Mononuclear cell (primary cell): ENCODE results near the gene ATP8B4. TPM values are rescaled to one million over a fixed set of nuclear protein-coding genes. Genes with fewer than 3 reads are reported as not detected.
"Not testable (repeated sequence)": the region's sequence is repeated elsewhere in the genome, so short reads cannot be mapped to it uniquely, and the experiment has no call there.

ENCODE experiments used
- H3K27me3 ChIP-seq: 2 replicates; pipeline ENCODE4 v1.6.0; 2011; ENCODE audit warnings: low read length, control low read depth; ENCODE audit not compliant: insufficient read depth
- H3K4me1 ChIP-seq: 2 replicates; pipeline ENCODE4 v1.5.1; 2011; ENCODE audit warnings: mild to moderate bottlenecking, low read length, control low read depth; ENCODE audit not compliant: insufficient read depth
- H3K4me3 ChIP-seq: 2 replicates; pipeline ENCODE4 v1.5.1; 2011; ENCODE audit warnings: mild to moderate bottlenecking, low read length, moderate library complexity
- H3K9me3 ChIP-seq: 2 replicates; pipeline ENCODE4 v1.5.1; 2011; ENCODE audit warnings: low read depth, mild to moderate bottlenecking, control low read depth, low read length
- total RNA-seq: library from RNA; depleted of rRNA; stranded (reverse); fragments of >200 nt; gene quantifications from one replicate; pipeline ENCODE4 v1.2.3, GENCODE V29; 2012

Gene ATP8B4
- total RNA-seq, 1 donor = 8.2 TPM

DNA sequence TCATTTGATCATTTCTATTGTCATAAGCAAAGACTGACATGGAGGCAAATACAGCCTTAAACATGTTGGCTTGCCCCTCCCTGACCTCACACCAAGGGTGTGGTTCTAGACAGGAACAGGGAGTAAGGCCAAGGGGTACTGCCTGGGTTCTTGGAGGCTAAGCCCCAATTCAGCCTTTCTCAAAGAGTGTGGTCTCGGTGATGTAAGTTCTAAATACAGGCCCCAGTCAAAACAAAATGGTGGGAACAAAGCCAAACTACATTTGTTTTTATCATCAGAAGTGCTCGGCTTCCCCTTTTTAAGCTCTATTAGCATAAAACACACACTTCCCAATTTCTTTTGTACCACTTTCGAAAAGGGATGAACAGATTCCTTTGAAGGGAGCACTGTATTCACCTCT, 129.5 kb downstream of the ATP8B4 start:
- Histone ChIP-seq H3K4me3 (no peak overlapping the region), H3K4me1 (peaks cover 28% of the 10 kb centered on the region), H3K27me3 (no peaks in the 10 kb centered on the region), H3K9me3 (no peaks in the 10 kb centered on the region)

DNA sequence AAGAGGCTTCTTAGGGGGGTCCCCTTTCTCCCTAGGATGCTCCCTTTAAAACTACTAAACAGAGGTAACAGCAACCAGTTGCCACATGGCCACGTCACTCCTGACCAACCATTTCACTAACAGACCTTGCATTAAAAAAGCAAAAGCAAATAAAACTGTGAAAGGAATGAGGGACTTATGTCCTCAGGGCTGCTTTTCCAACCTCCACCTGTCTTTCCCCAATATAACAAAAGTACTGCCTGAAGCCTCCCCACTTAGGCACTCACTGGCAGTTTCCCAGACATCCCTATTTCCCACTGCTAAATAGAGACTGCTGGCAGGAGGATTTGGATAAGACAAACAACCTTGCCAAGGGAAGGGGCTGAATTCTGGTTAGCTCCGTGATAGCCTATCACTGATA, 130.3 kb downstream of the ATP8B4 start:
- no peaks in the 10 kb centered on the region for H3K27me3 ChIP-seq

DNA sequence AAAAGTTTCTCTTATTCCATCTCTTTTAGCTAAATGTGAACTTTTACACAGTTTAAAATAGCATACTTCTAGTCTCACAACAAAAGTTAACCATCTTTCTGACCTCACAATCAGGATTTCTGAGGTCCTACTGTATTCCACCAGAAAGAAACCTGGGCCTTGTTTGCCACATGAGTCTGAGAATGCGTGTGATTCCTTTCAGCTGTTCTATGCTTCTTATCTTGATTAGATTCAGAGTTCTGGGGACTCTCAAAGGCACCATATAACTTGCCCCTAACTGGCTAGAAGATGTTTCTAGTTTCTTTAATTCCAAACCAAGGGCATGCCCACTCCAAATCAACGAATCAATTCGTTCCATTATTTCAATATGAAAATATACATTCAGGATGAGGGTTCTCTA, 131.1 kb downstream of the ATP8B4 start:
- Histone ChIP-seq H3K4me3 (no peak overlapping the region), H3K27me3 (no peaks in the 10 kb centered on the region)

More for the DNA sequence above, 130.3 kb downstream of the ATP8B4 start:
- Histone ChIP-seq H3K4me3 (no peak overlapping the region), H3K4me1 (peaks cover 28% of the 10 kb centered on the region), H3K9me3 (no peaks in the 10 kb centered on the region)

DNA sequence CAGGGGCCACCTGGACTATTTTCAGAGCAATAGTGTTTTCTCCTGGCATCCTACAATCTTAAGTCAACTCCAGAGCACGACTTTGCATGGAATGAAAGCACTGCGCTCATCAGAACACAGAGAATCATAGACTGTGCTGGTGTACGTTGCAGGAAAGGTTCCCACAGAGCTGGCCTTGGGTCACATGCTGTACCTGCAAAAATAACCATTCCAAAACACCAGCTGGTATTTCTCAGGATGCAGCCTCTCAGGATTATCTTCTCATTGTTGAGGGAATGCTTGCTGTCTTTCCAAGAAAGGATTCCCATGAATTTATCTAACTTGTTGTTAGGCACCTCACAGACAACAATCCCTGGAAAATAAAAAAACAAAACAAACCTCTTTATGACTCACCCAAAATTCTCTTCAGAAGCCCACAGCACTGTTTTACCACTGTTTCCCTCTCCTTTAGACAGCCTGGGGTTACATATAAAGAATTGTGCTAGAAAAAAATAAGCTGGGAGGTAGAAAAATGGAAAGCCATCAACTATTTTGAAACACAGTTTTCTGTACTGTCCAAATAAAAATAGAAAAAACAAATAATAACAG, 131.7 kb downstream of the ATP8B4 start:
- Histone ChIP-seq H3K4me1 (peaks cover 28% of the 10 kb centered on the region), H3K9me3 (no peaks in the 10 kb centered on the region), H3K4me3 (no peak overlapping the region), H3K27me3 (no peaks in the 10 kb centered on the region)

More for the DNA sequence above, 131.1 kb downstream of the ATP8B4 start:
- Histone ChIP-seq H3K4me1 (peaks cover 28% of the 10 kb centered on the region), H3K9me3 (no peaks in the 10 kb centered on the region)

DNA sequence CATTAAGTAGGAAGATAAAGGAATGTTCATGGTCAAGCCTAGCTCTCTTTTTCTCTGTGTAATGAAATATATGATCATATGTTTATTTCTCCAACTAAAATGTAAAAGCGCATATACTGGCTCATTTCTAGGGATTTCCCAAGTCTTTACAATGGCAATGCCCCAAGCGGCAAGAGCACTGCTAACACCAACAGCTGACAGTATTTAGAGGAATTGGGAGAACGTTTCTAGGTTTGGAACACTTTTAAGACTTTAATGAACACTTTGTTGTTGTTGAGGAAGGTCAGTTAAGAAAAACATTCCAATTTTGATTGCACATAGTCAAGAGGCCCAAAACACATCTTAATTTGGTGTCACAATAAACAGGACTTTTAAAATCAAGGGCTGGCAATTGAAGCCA, 132.7 kb downstream of the ATP8B4 start:
- Histone ChIP-seq H3K27me3 (no peaks in the 10 kb centered on the region), H3K4me1 (peaks cover 28% of the 10 kb centered on the region), H3K4me3 (no peak overlapping the region), H3K9me3 (no peaks in the 10 kb centered on the region)

DNA sequence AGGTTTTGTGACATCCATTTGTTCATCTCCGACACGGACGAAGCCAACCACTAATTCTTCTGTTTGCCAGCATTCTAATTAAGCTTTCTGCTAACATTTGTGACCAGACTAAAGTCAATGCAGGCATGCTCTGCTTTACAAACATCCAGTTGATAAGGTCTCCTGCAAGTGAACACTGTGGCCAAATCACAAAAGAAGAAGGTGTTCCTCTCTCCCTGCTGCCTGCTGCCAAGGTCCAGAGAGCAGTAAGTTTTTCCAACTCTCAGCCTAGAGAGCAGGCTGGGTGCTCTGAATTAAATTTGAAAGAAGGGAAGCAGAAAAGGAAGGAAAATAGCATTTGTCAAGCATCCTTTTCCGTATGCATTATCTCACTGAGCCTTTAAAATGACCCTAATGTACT, 133.6 kb downstream of the ATP8B4 start:
- H3K9me3 ChIP-seq = no peaks in the 10 kb centered on the region
- no peak overlapping the region for H3K4me3 ChIP-seq
- H3K4me1 ChIP-seq = peaks cover 28% of the 10 kb centered on the region
- H3K27me3 ChIP-seq = no peaks in the 10 kb centered on the region

DNA sequence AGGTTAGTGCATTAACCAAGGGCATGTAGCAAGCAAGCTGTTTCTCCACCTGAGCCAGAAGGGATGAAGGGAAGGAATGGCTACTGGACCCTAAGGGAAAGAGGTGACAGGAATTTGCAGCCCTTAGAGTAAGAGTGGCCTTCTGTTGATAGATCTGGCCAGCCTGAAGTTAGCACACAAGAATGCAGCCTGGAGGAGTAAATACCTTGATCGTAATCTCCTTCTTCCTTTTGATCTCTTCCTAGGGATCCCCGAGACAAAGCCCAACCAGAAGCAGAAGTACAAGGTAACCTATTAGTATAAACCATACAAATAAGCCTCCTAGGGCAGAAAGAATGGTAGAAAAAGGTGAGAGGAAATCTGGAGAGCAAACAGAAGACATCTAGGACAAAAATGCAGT, 134.6 kb downstream of the ATP8B4 start:
- H3K9me3 ChIP-seq = no peaks in the 10 kb centered on the region
- no peaks in the 10 kb centered on the region for H3K27me3 ChIP-seq
- H3K4me3 ChIP-seq = no peak overlapping the region
- peaks cover 20% of the 10 kb centered on the region for H3K4me1 ChIP-seq

DNA sequence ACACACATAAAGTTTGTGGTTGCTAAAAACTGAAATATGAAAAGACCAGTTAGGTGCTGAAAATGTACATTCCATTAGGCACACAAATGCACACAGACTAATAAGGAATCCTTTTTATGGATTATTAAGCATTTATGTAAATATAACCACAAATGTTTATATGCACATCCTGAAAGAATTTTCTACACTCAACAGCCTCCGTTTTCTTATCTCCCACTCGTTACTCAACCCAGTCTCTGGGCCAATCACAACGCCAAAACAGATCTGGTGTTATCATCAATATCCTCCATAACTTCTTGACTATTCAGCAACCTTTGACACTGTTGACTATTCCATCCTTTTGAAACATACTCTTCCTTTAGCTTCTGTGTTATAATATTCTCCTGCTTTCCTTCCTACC, 136.4 kb downstream of the ATP8B4 start:
- Histone ChIP-seq H3K4me1 (peaks cover 12% of the 10 kb centered on the region), H3K4me3 (no peak overlapping the region), H3K27me3 (no peaks in the 10 kb centered on the region), H3K9me3 (no peaks in the 10 kb centered on the region)

DNA sequence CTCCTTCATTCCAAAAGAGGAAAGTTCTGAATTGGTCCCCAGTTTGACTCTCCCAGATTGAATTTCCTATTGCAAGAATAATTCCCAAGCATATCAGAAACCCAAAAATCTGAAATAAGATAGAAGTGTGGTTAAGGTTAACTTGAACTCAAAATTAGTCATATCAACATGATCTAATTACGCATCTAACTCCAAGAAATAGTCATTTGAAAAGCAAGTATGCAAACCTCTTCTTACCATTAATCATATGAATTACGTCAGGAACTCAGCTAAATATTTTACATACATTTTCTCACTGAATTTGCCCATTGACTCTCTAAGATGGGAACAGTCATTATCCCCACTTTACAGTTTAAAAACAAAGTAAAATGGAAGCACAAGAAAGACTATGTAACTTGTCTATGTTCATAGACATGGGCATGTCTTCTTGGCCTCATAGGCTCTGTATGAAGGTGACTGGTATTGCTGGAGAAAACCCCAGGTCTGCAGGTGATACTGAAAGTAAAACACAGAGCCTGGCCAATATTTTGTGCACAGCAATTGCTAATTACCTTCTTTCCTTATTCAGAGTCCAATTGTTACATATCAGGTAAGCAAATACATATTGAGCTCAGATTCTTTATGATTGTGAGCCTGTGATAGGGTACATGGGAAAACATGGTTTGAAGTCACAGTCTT, 139.2 kb downstream of the ATP8B4 start:
- Histone ChIP-seq H3K27me3 (no peaks in the 10 kb centered on the region), H3K4me1 (no peaks in the 10 kb centered on the region), H3K4me3 (no peak overlapping the region), H3K9me3 (no peaks in the 10 kb centered on the region)

DNA sequence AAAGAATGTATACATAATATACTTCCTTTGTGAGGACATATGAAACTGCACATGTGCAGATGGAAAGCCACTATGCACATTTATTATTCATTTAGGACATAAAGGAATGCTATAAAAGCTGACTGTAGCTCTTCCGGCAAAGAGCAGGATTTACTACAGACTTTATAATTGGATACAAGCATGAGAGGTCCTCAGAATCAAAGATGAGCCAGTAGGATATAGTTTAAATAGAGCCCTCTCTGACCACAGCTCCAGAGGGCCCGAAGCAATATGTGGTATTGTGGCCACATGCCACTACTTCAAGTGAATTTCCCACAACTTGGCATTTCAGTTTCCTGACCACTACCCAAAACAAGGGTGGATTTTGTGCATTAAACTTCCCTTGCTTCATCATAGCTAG, 140.9 kb downstream of the ATP8B4 start:
- H3K4me3 ChIP-seq = no peak overlapping the region
- H3K27me3 ChIP-seq = no peaks in the 10 kb centered on the region
- peaks cover 7% of the 10 kb centered on the region for H3K4me1 ChIP-seq
- H3K9me3 ChIP-seq = no peaks in the 10 kb centered on the region

DNA sequence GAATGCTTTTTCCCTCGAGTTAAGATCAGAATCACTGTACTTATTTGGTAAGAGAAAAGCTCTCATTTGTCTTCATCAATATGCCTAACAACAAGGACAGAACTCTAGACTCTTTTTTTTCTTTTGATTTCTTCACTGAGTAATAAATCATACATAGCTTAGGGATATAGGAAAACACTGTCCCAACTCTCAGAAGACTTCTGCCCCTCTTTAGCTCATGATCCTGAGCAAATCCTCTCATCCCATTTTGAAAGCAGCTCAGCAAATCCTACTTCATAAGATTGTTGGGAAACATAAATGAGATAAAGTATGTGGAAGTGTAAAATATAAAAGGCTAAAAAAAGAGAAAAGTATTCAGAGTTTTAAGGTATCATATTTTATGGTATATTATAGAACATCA, 141.7 kb downstream of the ATP8B4 start:
- Histone ChIP-seq H3K9me3 (no peaks in the 10 kb centered on the region), H3K27me3 (no peaks in the 10 kb centered on the region), H3K4me3 (no peak overlapping the region), H3K4me1 (peaks cover 10% of the 10 kb centered on the region)

DNA sequence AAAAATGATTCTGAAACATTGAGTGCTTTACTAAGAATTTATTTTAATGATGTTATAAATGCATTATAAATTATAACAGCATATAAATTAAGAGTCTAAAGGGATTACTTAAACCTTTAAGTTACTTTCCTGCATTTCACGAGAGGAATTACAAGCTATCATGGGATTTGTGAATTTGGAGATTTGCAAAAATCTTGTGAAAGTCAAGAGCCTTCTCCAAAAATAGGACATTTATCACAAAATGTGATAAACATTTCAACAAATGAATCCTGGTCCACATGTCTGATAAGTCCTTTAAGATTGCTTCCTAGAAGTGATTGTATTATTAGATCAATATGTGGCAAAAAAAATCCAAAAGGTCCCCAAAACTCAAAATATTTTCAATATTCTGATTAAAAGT, 154.5 kb downstream of the ATP8B4 start:
- no peaks in the 10 kb centered on the region for H3K4me1 ChIP-seq
- H3K27me3 ChIP-seq = no peaks in the 10 kb centered on the region
- no peak overlapping the region for H3K4me3 ChIP-seq

DNA sequence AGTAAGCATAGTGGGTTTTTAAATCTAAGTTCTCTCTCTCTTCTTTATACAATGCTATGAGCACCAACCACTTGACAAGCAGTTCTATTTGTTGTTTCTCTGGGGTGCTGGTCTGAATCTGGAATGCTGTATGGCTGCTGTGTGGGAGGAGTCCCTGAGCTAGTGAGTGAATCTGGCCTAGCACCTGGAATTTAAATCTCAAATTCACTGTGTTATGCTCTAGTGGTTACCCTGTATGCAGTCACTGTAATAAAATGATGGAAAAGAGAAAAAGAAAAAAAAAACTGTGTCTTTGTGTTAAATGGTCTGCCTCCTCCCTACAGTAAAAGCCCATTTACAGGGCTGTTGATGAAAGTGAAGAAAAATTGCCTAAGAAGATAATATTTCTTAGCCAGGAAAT, 155.0 kb downstream of the ATP8B4 start:
- Histone ChIP-seq H3K9me3 (peaks cover 9% of the 10 kb centered on the region), H3K4me3 (no peak overlapping the region), H3K4me1 (no peaks in the 10 kb centered on the region), H3K27me3 (no peaks in the 10 kb centered on the region)

More for the DNA sequence above, 154.5 kb downstream of the ATP8B4 start:
- peaks cover 5% of the 10 kb centered on the region for H3K9me3 ChIP-seq

DNA sequence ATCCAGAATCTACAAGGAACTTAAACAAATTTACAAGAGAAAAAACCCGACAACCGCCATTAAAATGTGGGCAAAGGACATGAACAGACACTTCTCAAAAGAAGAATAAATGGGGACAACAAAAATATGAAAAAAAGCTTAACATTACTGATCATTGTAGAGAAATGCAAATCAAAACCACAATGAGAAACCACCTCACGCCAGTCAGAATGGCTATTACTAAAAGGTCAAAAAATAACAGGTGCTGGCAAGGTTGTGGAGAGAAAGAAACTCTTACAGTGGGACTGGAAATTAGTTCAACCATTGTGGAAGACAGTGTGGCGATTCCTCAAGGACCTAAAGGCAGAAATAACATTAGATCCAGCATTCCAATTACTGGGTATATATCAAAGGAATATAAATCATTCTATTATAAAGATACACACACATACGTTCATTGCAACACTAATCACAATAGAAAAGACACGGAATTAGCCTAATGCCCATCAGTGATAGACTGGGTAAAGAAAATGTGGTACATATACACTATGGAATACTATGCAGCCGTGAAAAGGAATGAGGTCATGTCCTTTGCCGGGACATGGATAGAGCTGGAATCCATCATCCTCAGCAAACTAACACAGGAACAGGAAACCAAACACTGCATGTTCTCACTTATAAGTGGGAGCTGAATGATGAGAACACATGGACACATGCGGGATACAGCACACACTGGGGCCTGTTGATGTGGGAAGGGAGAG, 155.8 kb downstream of the ATP8B4 start:
- H3K9me3 ChIP-seq = peaks cover 11% of the 10 kb centered on the region
- not testable (repeated sequence) for H3K4me1 ChIP-seq, H3K4me3 ChIP-seq, H3K27me3 ChIP-seq

DNA sequence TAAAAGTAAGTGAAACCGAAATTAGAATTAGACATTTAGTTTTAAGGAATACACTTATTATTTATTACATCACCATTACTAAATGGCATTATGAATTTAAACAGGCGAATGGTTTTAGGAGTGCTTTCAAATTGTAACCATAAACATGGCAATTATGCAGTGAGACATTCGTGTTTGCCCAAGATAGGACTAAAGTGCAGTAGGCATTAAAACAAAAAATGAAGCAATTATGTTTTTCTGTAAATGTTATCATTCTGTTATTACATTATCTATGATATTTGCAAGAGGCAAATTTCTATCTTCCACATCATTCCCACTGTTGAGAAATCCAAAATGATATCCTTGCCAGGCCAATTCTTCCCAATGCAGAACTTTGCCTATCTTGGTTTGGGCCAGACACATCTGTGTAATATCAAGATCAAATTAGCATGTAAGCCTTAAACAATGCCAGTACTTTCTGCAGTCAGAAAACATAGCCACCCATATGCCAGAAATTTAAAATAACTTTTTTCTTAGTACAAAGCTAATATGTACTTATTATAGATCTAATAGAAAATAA, 156.9 kb downstream of the ATP8B4 start:
- H3K9me3 ChIP-seq = peaks cover 11% of the 10 kb centered on the region
- H3K4me3 ChIP-seq = no peak overlapping the region
- H3K27me3 ChIP-seq = no peaks in the 10 kb centered on the region
- no peaks in the 10 kb centered on the region for H3K4me1 ChIP-seq
